ENCODE data around the gene RHOD.

The RHOD gene

GRCh38 chr11:67117672-67118180, 61.1 kb downstream of the RHOD start:
- peak in 3 of 4 experiments; percentile 16 to 37 (median 34) for DNase-seq

GRCh38 chr11:67118181-67118766, 61.6 kb downstream of the RHOD start:
- peak; percentile 22 to 55 (median 32) for DNase-seq

GRCh38 chr11:67118801-67119584, 62.3 kb downstream of the RHOD start, which contains the start of gene KDM2A:
Gene KDM2A, plus strand, starts transcription at chr11:67119263. Its CDS starts 2,054 bp downstream, at chr11:67121317.
- peak; percentile 93 to 98 (median 96) for DNase-seq

GRCh38 chr11:67119585-67120391, 63.1 kb downstream of the RHOD start:
- DNase-seq, result no peak

GRCh38 chr11:67120456-67120855, 63.8 kb downstream of the RHOD start:
- DNase-seq, result no peak

GRCh38 chr11:67120881-67121710, 64.4 kb downstream of the RHOD start:
- DNase-seq, result no peak

All from activated naive CD4-positive, alpha-beta T cell (primary cell).